Mesenchymal stem cell (in vitro differentiated cells and primary cell): ENCODE measurements around the gene TFDP1.
A peak's percentile ranks its signal among the peaks of the same experiment; 100 is the strongest.

Experiments
- DNase-seq: peaks from one replicate; pipeline ENCODE4 v3.0.0-alpha.2; 2013
- H2AFZ ChIP-seq: one replicate; pipeline ENCODE4 v1.6.1; 2013; ENCODE audit warnings: low read depth, mild to moderate bottlenecking, control low read depth, inconsistent platforms, low read length, moderate library complexity
- H2AK5ac ChIP-seq: 2 replicates; pipeline ENCODE4 v1.6.1; 2013; ENCODE audit warnings: low read length, moderate library complexity, mild to moderate bottlenecking, inconsistent platforms; ENCODE audit not compliant: severe bottlenecking
- H2BK120ac ChIP-seq: one replicate; pipeline ENCODE4 v1.6.1; 2013; ENCODE audit warnings: low read depth, mild to moderate bottlenecking, inconsistent platforms, low read length, moderate library complexity
- H2BK12ac ChIP-seq, 2 experiments: one replicate each; pipeline ENCODE4 v1.6.1; 2013; ENCODE audit warnings: inconsistent platforms in 2 of 2, low read length in 2 of 2, mild to moderate bottlenecking in 2 of 2, moderate library complexity in 2 of 2, control low read depth in 1 of 2
- H2BK15ac ChIP-seq: one replicate; pipeline ENCODE4 v1.6.1; 2013; ENCODE audit warnings: mild to moderate bottlenecking, low read depth, inconsistent platforms; ENCODE audit not compliant: poor library complexity, severe bottlenecking
- H2BK5ac ChIP-seq: 2 replicates; pipeline ENCODE4 v1.6.1; 2013; ENCODE audit warnings: low read depth, mild to moderate bottlenecking, low read length, control low read depth, inconsistent platforms; ENCODE audit not compliant: poor library complexity, severe bottlenecking
- H3K14ac ChIP-seq, 2 experiments: one replicate each; pipeline ENCODE4 v1.6.1; 2013; ENCODE audit warnings: inconsistent platforms in 2 of 2, low read length in 2 of 2, control low read depth in 1 of 2, mild to moderate bottlenecking in 1 of 2, moderate library complexity in 1 of 2
- H3K18ac ChIP-seq, 2 experiments: one replicate each; pipeline ENCODE4 v1.6.1; 2013; ENCODE audit warnings: inconsistent platforms in 2 of 2, low read length in 2 of 2, control low read depth in 1 of 2, low read depth in 1 of 2, mild to moderate bottlenecking in 1 of 2
- H3K23ac ChIP-seq, 2 experiments: one replicate each; pipeline ENCODE4 v1.6.1; 2013; ENCODE audit warnings: inconsistent platforms in 2 of 2, low read length in 2 of 2, mild to moderate bottlenecking in 2 of 2, moderate library complexity in 2 of 2, control low read depth in 1 of 2
- H3K27ac ChIP-seq: 2 replicates; pipeline ENCODE4 v1.5.1; 2013; ENCODE audit warnings: mild to moderate bottlenecking, moderate library complexity, low read length, control low read depth, inconsistent platforms; ENCODE audit not compliant: poor library complexity, severe bottlenecking
- H3K27me3 ChIP-seq, 2 experiments: 2 replicates each; pipeline versions ENCODE4 v1.6.1 to v1.7.0; 2013; ENCODE audit warnings: low read length in 2 of 2, mild to moderate bottlenecking in 2 of 2, moderate library complexity in 2 of 2, control low read depth in 1 of 2, inconsistent platforms in 1 of 2; ENCODE audit not compliant: control insufficient read depth in 1 of 2, insufficient read depth in 1 of 2
- H3K36me3 ChIP-seq, 2 experiments: 2 replicates each; pipeline versions ENCODE4 v1.6.1 to v1.7.0; 2013; ENCODE audit warnings: low read length in 2 of 2, control low read depth in 1 of 2, inconsistent platforms in 1 of 2, low read depth in 1 of 2, mild to moderate bottlenecking in 1 of 2; ENCODE audit not compliant: insufficient read depth in 2 of 2, control insufficient read depth in 1 of 2
- H3K4ac ChIP-seq, 2 experiments: one replicate each; pipeline ENCODE4 v1.6.1; 2013; ENCODE audit warnings: inconsistent platforms in 2 of 2, low read length in 2 of 2, mild to moderate bottlenecking in 2 of 2, moderate library complexity in 2 of 2, control low read depth in 1 of 2, low read depth in 1 of 2
- H3K4me1 ChIP-seq: 2 replicates; pipeline ENCODE4 v1.6.1; 2013; ENCODE audit warnings: low read depth, low read length, control low read depth; ENCODE audit not compliant: control insufficient read depth, insufficient read depth
- H3K4me2 ChIP-seq: 2 replicates; pipeline ENCODE4 v1.6.1; 2013; ENCODE audit warnings: low read length, mild to moderate bottlenecking, inconsistent platforms; ENCODE audit not compliant: poor library complexity, severe bottlenecking
- H3K4me3 ChIP-seq, 2 experiments: 2 replicates each; pipeline versions ENCODE4 v1.5.1 to v1.7.0; 2013; ENCODE audit warnings: low read length in 2 of 2, mild to moderate bottlenecking in 2 of 2, control low read depth in 1 of 2, low read depth in 1 of 2; ENCODE audit not compliant: insufficient read depth in 1 of 2
- H3K79me1 ChIP-seq: replicated peaks from 2 replicates; pipeline ENCODE4 v1.6.1; 2013; ENCODE audit warnings: mild to moderate bottlenecking, control low read depth, low read length, inconsistent platforms; ENCODE audit not compliant: poor library complexity, severe bottlenecking
- H3K9ac ChIP-seq: 2 replicates; pipeline ENCODE4 v1.7.0; 2013; ENCODE audit warnings: mild to moderate bottlenecking, low read length, moderate library complexity
- H3K9me3 ChIP-seq: 2 replicates; pipeline ENCODE4 v1.7.0; 2013; ENCODE audit warnings: mild to moderate bottlenecking, low read length; ENCODE audit not compliant: control insufficient read depth
- H4K8ac ChIP-seq: one replicate; pipeline ENCODE4 v1.6.1; 2013; ENCODE audit warnings: inconsistent platforms, mild to moderate bottlenecking, low read length, moderate library complexity
- H4K91ac ChIP-seq: one replicate; pipeline ENCODE4 v1.6.1; 2013; ENCODE audit warnings: mild to moderate bottlenecking, low read length, inconsistent platforms
- WGBS: methylation state at CpG from one replicate; pipeline ENCODE4 v1.1.7; 2013; ENCODE audit warnings: mixed read lengths; 5-methylcytosine and 5-hydroxymethylcytosine counted together

TFDP1 gene

DNA sequence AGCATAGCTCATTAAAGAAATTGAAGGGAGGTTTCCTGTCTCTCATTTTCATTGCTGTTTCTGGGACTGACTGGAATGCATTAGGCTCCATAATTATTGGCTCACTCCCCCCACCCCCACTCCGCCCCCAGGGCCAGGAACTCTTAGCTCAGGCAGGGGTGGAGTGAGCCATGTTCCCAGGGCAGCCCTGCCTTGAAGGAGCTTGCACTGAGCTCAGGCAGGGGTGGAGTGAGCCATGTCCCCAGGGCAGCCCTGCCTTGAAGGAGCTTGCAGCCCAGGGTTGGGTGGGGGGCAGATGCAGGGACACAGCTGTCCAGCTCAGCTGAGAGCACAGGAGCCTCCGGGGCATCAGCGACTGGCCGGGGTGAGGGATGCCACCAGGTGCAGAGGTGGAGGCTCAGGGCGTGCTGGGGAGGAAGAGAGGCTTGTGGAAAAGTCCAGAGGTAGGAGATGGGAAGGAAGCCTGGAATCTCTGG is 39.1 kb upstream of the TFDP1 start:
- H3K9ac ChIP-seq: peak overlapping the region; percentile 38
- H3K36me3 ChIP-seq: peaks cover 46 to 49% of the 10 kb centered on the region in 2 experiments
- H3K79me1 ChIP-seq: peaks cover 7% of the 10 kb centered on the region
- H4K8ac ChIP-seq: peak overlapping the region; percentile 16
- H2BK15ac ChIP-seq: no peak overlapping the region
- no peaks in the 10 kb centered on the region for H3K27me3 ChIP-seq
- no peak overlapping the region for H2BK5ac ChIP-seq
- H3K23ac ChIP-seq: no peak overlapping the region
- H3K27ac ChIP-seq: peak overlapping the region; percentile 86
- WGBS: 92% methylated on average over 5 of the region's 5 CpGs
- H3K4me2 ChIP-seq: no peak overlapping the region
- peak overlapping the region in 1 of 2 experiments; percentile 13 for H3K4me3 ChIP-seq
- no peak overlapping the region for H3K14ac ChIP-seq
- no peak overlapping the region for H4K91ac ChIP-seq
- H3K9me3 ChIP-seq: no peaks in the 10 kb centered on the region
- no peak overlapping the region for H2BK12ac ChIP-seq
- DNase-seq: peak; percentile 17
- H2AFZ ChIP-seq: no peak overlapping the region
- H3K4me1 ChIP-seq: peaks cover 52% of the 10 kb centered on the region
- H2AK5ac ChIP-seq: peak overlapping the region; percentile 8
- H3K4ac ChIP-seq: no peak overlapping the region
- no peak overlapping the region for H3K18ac ChIP-seq
- no peak overlapping the region for H2BK120ac ChIP-seq

DNA sequence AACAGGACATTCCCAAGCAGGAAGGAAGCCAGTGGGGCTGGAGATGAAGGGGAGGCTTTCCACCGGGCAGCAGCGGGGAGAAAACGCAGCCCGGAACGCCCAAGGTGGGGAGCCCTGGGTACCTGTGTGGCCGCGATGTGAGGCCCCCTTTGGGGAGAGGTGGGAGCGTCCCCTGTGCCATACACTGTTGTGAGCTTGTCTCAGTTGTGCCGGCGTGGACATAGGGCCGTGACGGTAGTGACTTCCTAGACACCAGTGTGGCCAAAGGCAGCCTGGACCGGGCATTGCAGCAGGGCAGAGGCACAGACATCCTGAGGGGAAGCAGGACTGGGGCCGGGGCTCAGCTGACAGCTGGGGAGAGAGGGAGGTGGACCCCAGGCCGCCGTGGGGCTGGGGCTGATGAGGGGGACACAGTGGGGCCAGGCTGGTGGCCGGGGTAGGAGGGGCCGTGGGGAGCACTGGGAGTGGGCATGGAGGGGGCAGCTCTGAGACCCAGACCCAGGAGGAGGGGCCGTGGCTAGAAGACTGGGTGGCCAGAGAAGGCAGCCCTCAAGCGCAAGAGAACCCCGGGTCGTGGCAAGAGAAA is 38.5 kb upstream of the TFDP1 start:
- Histone ChIP-seq H2BK5ac (peak overlapping the region; percentile 36), H2BK120ac (no peak overlapping the region), H3K23ac (no peak overlapping the region), H2AFZ (no peak overlapping the region), H2BK15ac (no peak overlapping the region), H4K8ac (peak overlapping the region; percentile 16), H4K91ac (no peak overlapping the region), H3K27ac (peak overlapping the region; percentile 86), H2BK12ac (no peak overlapping the region), H3K36me3 (peaks cover 46 to 47% of the 10 kb centered on the region in 2 experiments), H3K14ac (no peak overlapping the region), H3K4me3 (peak overlapping the region in 1 of 2 experiments; percentile 38), H2AK5ac (peak overlapping the region; percentile 8), H3K27me3 (no peaks in the 10 kb centered on the region), H3K79me1 (peaks cover 9% of the 10 kb centered on the region), H3K18ac (peak overlapping the region in 1 of 2 experiments; percentile 13), H3K4me2 (peak overlapping the region; percentile 25), H3K4me1 (peaks cover 53% of the 10 kb centered on the region), H3K9ac (peak overlapping the region; percentile 38), H3K4ac (no peak overlapping the region), H3K9me3 (no peaks in the 10 kb centered on the region)
- DNase-seq: no peak
- 88% methylated on average over 22 of the region's 22 CpGs for WGBS

DNA sequence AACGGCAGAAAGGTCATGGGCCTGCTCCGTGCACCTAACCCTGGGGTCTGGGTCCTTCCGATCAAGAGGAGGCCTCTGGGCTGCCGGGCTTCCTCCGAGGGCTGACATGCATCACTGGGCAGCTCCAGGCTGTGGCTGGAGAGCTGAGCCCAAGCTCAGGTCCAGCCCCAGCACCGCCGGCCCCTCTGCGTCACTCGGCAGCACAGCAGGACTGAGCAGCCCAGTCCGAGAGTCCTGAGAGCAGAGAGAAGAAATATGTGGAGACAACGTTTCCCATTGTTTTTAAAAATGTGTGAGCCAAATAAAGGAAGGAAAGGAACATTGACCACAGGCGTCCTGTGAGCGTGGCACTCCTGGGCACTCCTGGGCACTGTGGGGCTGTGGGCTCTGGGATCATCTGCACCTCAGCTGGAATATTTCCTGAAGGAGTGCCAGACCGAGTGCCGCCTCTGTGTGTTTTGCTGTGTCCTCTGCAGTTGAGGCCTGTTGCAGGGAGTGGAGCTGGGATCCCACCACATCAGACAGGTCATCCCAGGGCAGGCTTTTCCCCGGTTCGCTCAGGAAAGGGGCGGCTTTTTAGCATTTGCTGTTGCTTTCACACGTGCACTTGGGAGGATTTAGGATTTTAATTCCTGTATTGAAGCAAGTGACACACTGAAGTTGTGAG is 37.8 kb upstream of the TFDP1 start:
- Histone ChIP-seq H3K9ac (peak overlapping the region; percentile 68), H3K9me3 (no peaks in the 10 kb centered on the region), H3K36me3 (peaks cover 48 to 49% of the 10 kb centered on the region in 2 experiments), H2BK120ac (no peak overlapping the region), H3K79me1 (peaks cover 16% of the 10 kb centered on the region), H3K18ac (no peak overlapping the region), H3K27me3 (no peaks in the 10 kb centered on the region), H2AK5ac (peak overlapping the region; percentile 88), H3K4ac (no peak overlapping the region), H3K27ac (peak overlapping the region; percentile 86), H4K8ac (no peak overlapping the region), H2BK5ac (peak overlapping the region; percentile 48), H3K4me1 (peaks cover 54% of the 10 kb centered on the region), H4K91ac (no peak overlapping the region), H2BK15ac (no peak overlapping the region), H2BK12ac (no peak overlapping the region), H3K4me3 (peak overlapping the region in 1 of 2 experiments; percentile 38), H3K14ac (peak overlapping the region in 1 of 2 experiments; percentile 13), H2AFZ (no peak overlapping the region), H3K23ac (no peak overlapping the region), H3K4me2 (peak overlapping the region; percentile 59)
- 78% methylated on average over 19 of the region's 19 CpGs for WGBS
- DNase-seq: no peak

DNA sequence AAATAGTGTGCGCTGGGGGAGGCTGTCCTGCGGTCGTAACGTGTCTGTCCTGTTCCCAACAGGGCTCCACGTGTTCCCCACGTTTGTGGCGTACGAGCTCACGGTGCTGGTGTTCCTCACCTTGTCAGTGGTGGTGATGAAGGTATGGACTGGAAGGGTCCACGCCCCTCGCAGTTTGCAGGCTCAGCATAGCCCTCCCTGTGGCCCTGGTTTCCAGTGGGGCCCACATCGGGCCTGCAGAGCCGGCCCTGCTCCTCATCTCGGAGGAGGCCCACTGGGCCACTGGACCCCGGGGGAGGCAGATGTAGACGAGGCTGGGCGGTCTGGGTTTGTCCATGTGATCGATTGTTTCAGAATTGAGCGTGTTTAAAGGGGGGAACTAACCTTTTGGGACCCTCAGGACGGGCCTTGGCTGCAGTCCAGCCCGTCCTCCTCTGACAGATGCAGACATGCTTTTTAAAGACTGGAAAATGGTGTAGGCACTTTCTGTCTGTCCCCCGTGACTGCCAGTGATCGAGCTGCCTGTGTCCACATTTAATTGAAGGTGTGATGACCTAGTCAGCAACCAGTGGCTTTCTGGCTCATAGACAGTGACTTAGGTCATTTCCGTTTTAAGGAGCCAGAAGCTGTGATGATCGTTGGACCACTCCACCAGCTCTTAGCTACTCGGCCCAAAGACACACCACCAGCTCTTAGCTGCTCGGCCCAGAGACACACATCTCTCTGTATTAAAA is 37.1 kb upstream of the TFDP1 start:
- no peaks in the 10 kb centered on the region for H3K9me3 ChIP-seq
- peak overlapping the region in 1 of 2 experiments; percentile 38 for H3K4me3 ChIP-seq
- peak overlapping the region; percentile 48 for H2BK5ac ChIP-seq
- H3K14ac ChIP-seq: peak overlapping the region in 1 of 2 experiments; percentile 49
- peak overlapping the region; percentile 19 for H4K8ac ChIP-seq
- peak overlapping the region; percentile 88 for H2AK5ac ChIP-seq
- peaks cover 51 to 52% of the 10 kb centered on the region in 2 experiments for H3K36me3 ChIP-seq
- H3K79me1 ChIP-seq: peaks cover 22% of the 10 kb centered on the region
- H3K4me2 ChIP-seq: peak overlapping the region; percentile 13
- H3K18ac ChIP-seq: no peak overlapping the region
- WGBS: 96% methylated on average over 27 of the region's 27 CpGs
- peak overlapping the region; percentile 85 for H3K27ac ChIP-seq
- H2BK120ac ChIP-seq: no peak overlapping the region
- no peaks in the 10 kb centered on the region for H3K27me3 ChIP-seq
- peaks cover 54% of the 10 kb centered on the region for H3K4me1 ChIP-seq
- no peak overlapping the region for H2AFZ ChIP-seq
- no peak overlapping the region for H3K4ac ChIP-seq
- H3K9ac ChIP-seq: peak overlapping the region; percentile 68
- no peak for DNase-seq
- H4K91ac ChIP-seq: no peak overlapping the region
- no peak overlapping the region for H2BK15ac ChIP-seq
- H3K23ac ChIP-seq: no peak overlapping the region
- no peak overlapping the region for H2BK12ac ChIP-seq
